H1 (cell line): ENCODE measurements around the gene WDR27. TPM values are rescaled to one million over a fixed set of nuclear protein-coding genes. Genes with fewer than 3 reads are reported as not detected.

Source experiments
- CTCF ChIA-PET: fragments of 300-600 bp; sonication (Branson Sonifier 250); formaldehyde crosslinking; loops from one replicate; lab custom pipeline; 2021; ENCODE audit not compliant: partially characterized antibody; lab: Charles Lee
- POLR2A ChIA-PET: fragments of 300-600 bp; sonication (Branson Sonifier 250); formaldehyde crosslinking; loops from one replicate; lab custom pipeline; 2021; ENCODE audit warnings: inconsistent platforms; ENCODE audit not compliant: partially characterized antibody; lab: Charles Lee
- DNase-seq, 2 experiments: peaks; one replicate each; pipeline versions ENCODE4 v3.0.0 to v3.0.0-alpha.2; 2010 to 2022; ENCODE audit warnings: low spot score in 2 of 2, low read depth in 1 of 2, mixed read lengths in 1 of 2
- FAIRE-seq: peaks from 2 replicates; lab custom pipeline; 2011; peaks lifted over from hg19 to GRCh38; lab: Jason Lieb, UNC
- H2AFZ ChIP-seq: 2 replicates; pipeline ENCODE4 v1.8.1; 2012; ENCODE audit warnings: low read length, inconsistent platforms
- H2AK5ac ChIP-seq: 2 replicates; pipeline ENCODE4 v1.6.1; 2013; ENCODE audit warnings: low read depth, low read length
- H2BK120ac ChIP-seq: replicated peaks from 2 replicates; pipeline ENCODE3; 2013; ENCODE audit warnings: low read depth, low read length, inconsistent platforms
- H2BK12ac ChIP-seq: 2 replicates; pipeline ENCODE4 v1.6.1; 2013; ENCODE audit warnings: low read depth, low read length
- H2BK15ac ChIP-seq: 2 replicates; pipeline ENCODE4 v1.6.1; 2013; ENCODE audit warnings: low read length
- H2BK20ac ChIP-seq: 2 replicates; pipeline ENCODE4 v1.6.1; 2013; ENCODE audit warnings: low read length
- H2BK5ac ChIP-seq: 2 replicates; pipeline ENCODE4 v1.6.1; 2013; ENCODE audit warnings: low read depth, low read length
- H3K14ac ChIP-seq: 2 replicates; pipeline ENCODE4 v1.6.1; 2013; ENCODE audit warnings: inconsistent platforms; ENCODE audit not compliant: insufficient read length
- H3K18ac ChIP-seq: 2 replicates; pipeline ENCODE4 v1.6.1; 2013; ENCODE audit warnings: low read length; ENCODE audit errors: extremely low read depth
- H3K23ac ChIP-seq: 2 replicates; pipeline ENCODE4 v1.6.1; 2013; ENCODE audit warnings: inconsistent platforms; ENCODE audit not compliant: insufficient read length
- H3K23me2 ChIP-seq: 2 replicates; pipeline ENCODE4 v1.6.1; 2013; ENCODE audit warnings: low read depth, low read length
- H3K27ac ChIP-seq: 2 replicates; pipeline ENCODE4 v1.6.1; 2011; ENCODE audit warnings: low read depth, low read length, inconsistent platforms
- H3K27me3 ChIP-seq, 4 experiments: replicated peaks in 1 of 4; 1 replicate in 1 of 4; 2 replicates in 3 of 4; pipeline versions ENCODE4 v1.6.1 to v1.8.1; 2011 to 2013; ENCODE audit warnings: low read length in 3 of 4, mild to moderate bottlenecking in 3 of 4, inconsistent platforms in 2 of 4, mixed read lengths in 2 of 4, moderate library complexity in 1 of 4; ENCODE audit not compliant: control insufficient read depth in 3 of 4, insufficient read depth in 3 of 4; ENCODE audit errors: extremely low read depth in 1 of 4
- H3K36me3 ChIP-seq, 4 experiments: 2 replicates each; pipeline versions ENCODE4 v1.6.1 to v1.8.1; 2011 to 2013; ENCODE audit warnings: mild to moderate bottlenecking in 4 of 4, low read length in 3 of 4, moderate library complexity in 2 of 4, control low read depth in 1 of 4, inconsistent platforms in 1 of 4; ENCODE audit not compliant: insufficient read depth in 4 of 4, control insufficient read depth in 2 of 4
- H3K4ac ChIP-seq: replicated peaks from 2 replicates; pipeline ENCODE3; 2013; ENCODE audit warnings: low read length, low read depth, mixed read lengths, inconsistent platforms; ENCODE audit not compliant: insufficient read length
- H3K4me1 ChIP-seq, 4 experiments: replicated peaks in 1 of 4; 1 replicate in 1 of 4; 2 replicates in 3 of 4; pipeline versions ENCODE4 v1.6.1 to v1.8.1; 2011 to 2013; ENCODE audit warnings: low read length in 3 of 4, inconsistent platforms in 2 of 4, mixed read lengths in 1 of 4; ENCODE audit not compliant: insufficient read depth in 4 of 4, control insufficient read depth in 3 of 4
- H3K4me2 ChIP-seq, 2 experiments: 2 replicates each; pipeline versions ENCODE4 v1.6.1 to v1.8.1; 2011 to 2013; ENCODE audit warnings: low read depth in 2 of 2, low read length in 2 of 2, control low read depth in 1 of 2, inconsistent platforms in 1 of 2, mild to moderate bottlenecking in 1 of 2; ENCODE audit not compliant: insufficient read depth in 1 of 2
- H3K4me3 ChIP-seq, 4 experiments: fragments of 200-600, 300-600 bp in 1 of 4; sonication (generic), shearing (Covaris generic), sonication (Bioruptor Twin) in 1 of 4; 2 replicates each; pipeline versions ENCODE4 v1.5.1 to v1.8.1; 2011 to 2016; ENCODE audit warnings: low read length in 4 of 4, low read depth in 3 of 4, control low read depth in 2 of 4, inconsistent platforms in 2 of 4, mild to moderate bottlenecking in 2 of 4, mixed read lengths in 1 of 4, moderate library complexity in 1 of 4; ENCODE audit not compliant: insufficient read depth in 2 of 4; ENCODE audit errors: extremely low read depth in 1 of 4
- H3K56ac ChIP-seq: replicated peaks from 2 replicates; pipeline ENCODE3; 2013; ENCODE audit warnings: low read depth, mild to moderate bottlenecking, mixed read lengths, low read length, inconsistent platforms; ENCODE audit not compliant: insufficient read length
- H3K79me1 ChIP-seq: 2 replicates; pipeline ENCODE4 v1.6.1; 2013; ENCODE audit warnings: low read depth, low read length, control low read depth
- H3K79me2 ChIP-seq, 2 experiments: 2 replicates each; pipeline versions ENCODE4 v1.6.1 to v1.8.1; 2012 to 2013; ENCODE audit warnings: low read length in 2 of 2, mild to moderate bottlenecking in 2 of 2, inconsistent platforms in 1 of 2; ENCODE audit not compliant: insufficient read depth in 2 of 2, control insufficient read depth in 1 of 2
- H3K9ac ChIP-seq, 4 experiments: replicated peaks in 1 of 4; 1 replicate in 1 of 4; 2 replicates in 3 of 4; pipeline versions ENCODE4 v1.6.1 to v1.8.1; 2011 to 2013; ENCODE audit warnings: low read depth in 3 of 4, low read length in 3 of 4, control low read depth in 2 of 4, mild to moderate bottlenecking in 2 of 4, moderate library complexity in 2 of 4, inconsistent platforms in 1 of 4; ENCODE audit errors: extremely low read depth in 1 of 4
- H3K9me3 ChIP-seq, 2 experiments: 2 replicates each; pipeline versions ENCODE4 v1.6.1 to v1.8.1; 2012 to 2013; ENCODE audit warnings: mild to moderate bottlenecking in 2 of 2, moderate library complexity in 2 of 2, control low read depth in 1 of 2, inconsistent platforms in 1 of 2, low read depth in 1 of 2, low read length in 1 of 2, mixed read lengths in 1 of 2; ENCODE audit not compliant: insufficient read depth in 2 of 2
- H4K20me1 ChIP-seq, 2 experiments: replicated peaks in 1 of 2; 2 replicates each; pipeline versions ENCODE3 to v1.8.1; 2011 to 2013; ENCODE audit warnings: inconsistent platforms in 2 of 2, low read length in 2 of 2, mild to moderate bottlenecking in 1 of 2; ENCODE audit not compliant: insufficient read depth in 2 of 2, control insufficient read depth in 1 of 2
- H4K5ac ChIP-seq: 2 replicates; pipeline ENCODE4 v1.6.1; 2013; ENCODE audit warnings: low read length, low read depth, mixed read lengths, inconsistent platforms; ENCODE audit not compliant: insufficient read length
- H4K8ac ChIP-seq: 2 replicates; pipeline ENCODE4 v1.8.0; 2013; ENCODE audit warnings: mild to moderate bottlenecking, moderate library complexity, low read length, inconsistent platforms; ENCODE audit not compliant: insufficient read depth; ENCODE audit errors: extremely low read depth
- H4K91ac ChIP-seq: replicated peaks from 2 replicates; pipeline ENCODE3; 2013; ENCODE audit warnings: low read length, mixed read lengths, inconsistent platforms; ENCODE audit not compliant: insufficient read length
- CTBP2 ChIP-seq: IDR thresholded peaks from 2 replicates; pipeline ENCODE4 v1.7.0; 2011; ENCODE audit warnings: borderline replicate concordance, mild to moderate bottlenecking, moderate library complexity, mixed read lengths, low read length; ENCODE audit not compliant: insufficient read depth, insufficient read length
- HDAC2 ChIP-seq, 2 experiments: fragments of 300-600 bp in 1 of 2; sonication (generic) in 1 of 2; IDR thresholded peaks; 2 replicates each; pipeline ENCODE4 v1.6.1; 2011 to 2012; ENCODE audit warnings: low read depth in 2 of 2, low read length in 2 of 2, mild to moderate bottlenecking in 2 of 2, moderate library complexity in 2 of 2, borderline replicate concordance in 1 of 2, inconsistent platforms in 1 of 2
- JUN ChIP-seq: IDR thresholded peaks from 2 replicates; pipeline ENCODE4 v1.6.1; 2011; ENCODE audit warnings: low read depth, mild to moderate bottlenecking, improper control_type of control experiment, low read length
- KDM4A ChIP-seq: IDR thresholded peaks from one replicate; pipeline ENCODE4 v1.7.1; 2012; ENCODE audit warnings: low read depth, mild to moderate bottlenecking, moderate library complexity, low read length, inconsistent platforms; ENCODE audit not compliant: severe bottlenecking
- MAFK ChIP-seq: IDR thresholded peaks from 2 replicates; pipeline ENCODE4 v1.6.1; 2012; ENCODE audit warnings: low read depth, mild to moderate bottlenecking, improper control_type of control experiment, low read length
- NRF1 ChIP-seq: IDR thresholded peaks from 2 replicates; pipeline ENCODE4 v1.6.1; 2011; ENCODE audit warnings: mild to moderate bottlenecking, low read depth, low read length, improper control_type of control experiment
- POLR2A ChIP-seq, 2 experiments: IDR thresholded peaks; 1 replicate in 1 of 2; 2 replicates in 1 of 2; pipeline ENCODE4 v1.6.1; 2011; ENCODE audit warnings: low read depth in 2 of 2, low read length in 2 of 2, mild to moderate bottlenecking in 2 of 2; ENCODE audit errors: control extremely low read depth in 1 of 2
- POU5F1 ChIP-seq: IDR thresholded peaks from 2 replicates; pipeline ENCODE4 v1.6.1; 2011; ENCODE audit warnings: low read depth, mild to moderate bottlenecking, low read length, moderate library complexity
- RBBP5 ChIP-seq: IDR thresholded peaks from 2 replicates; pipeline ENCODE4 v1.7.1; 2012; ENCODE audit warnings: low read depth, mild to moderate bottlenecking, inconsistent platforms, low read length, moderate library complexity, borderline replicate concordance
- SIN3A ChIP-seq, 2 experiments: IDR thresholded peaks in 1 of 2; conservative IDR thresholded peaks in 1 of 2; 2 replicates each; pipeline ENCODE4 v1.6.1; 2011 to 2012; ENCODE audit warnings: low read length in 2 of 2, improper control_type of control experiment in 1 of 2, low read depth in 1 of 2, mild to moderate bottlenecking in 1 of 2
- SIRT6 ChIP-seq: IDR thresholded peaks from one replicate; pipeline ENCODE4 v1.7.1; 2012; ENCODE audit warnings: low read length, inconsistent platforms
- SIX5 ChIP-seq: IDR thresholded peaks from 2 replicates; pipeline ENCODE4 v1.6.1; 2011; ENCODE audit warnings: mild to moderate bottlenecking, low read depth, low read length
- TAF7 ChIP-seq: optimal IDR thresholded peaks from 2 replicates; pipeline ENCODE3; 2011; ENCODE audit warnings: low read depth, mild to moderate bottlenecking, inconsistent platforms, low read length, moderate library complexity, borderline replicate concordance
- TBP ChIP-seq: IDR thresholded peaks from 2 replicates; pipeline ENCODE4 v1.6.1; 2011; ENCODE audit warnings: low read depth, low read length, improper control_type of control experiment
- ZNF274 ChIP-seq: IDR thresholded peaks from 2 replicates; pipeline ENCODE4 v1.7.0; 2012; ENCODE audit warnings: low read length, borderline replicate concordance; ENCODE audit errors: extremely low read depth
- WGBS, 2 experiments: shearing (Covaris generic) in 1 of 2; methylation state at CpG; one replicate each; pipeline versions ENCODE4 v1.1.6 to v1.1.7; 2013 to 2015; ENCODE audit warnings: low lambda C conversion rate in 2 of 2, mixed read lengths in 2 of 2, inconsistent platforms in 1 of 2, low coverage in 1 of 2, missing lambda C conversion rate in 1 of 2; ENCODE audit not compliant: insufficient replicate concordance in 2 of 2, insufficient coverage in 1 of 2, insufficient read length in 1 of 2; ENCODE audit errors: extremely low coverage in 1 of 2, missing lambda C conversion rate in 1 of 2; 5-methylcytosine and 5-hydroxymethylcytosine counted together
- polyA plus RNA-seq, 7 experiments: library from polyadenylated mRNA; depleted of rRNA in 3 of 7; stranded (reverse) in 5 of 7; unstranded in 2 of 7; fragments of >200 nt in 5 of 7; fragments of 200-250 nt in 2 of 7; gene quantifications; 1 replicate in 5 of 7; 2 replicates in 1 of 7; 4 replicates in 1 of 7; pipeline versions ENCODE4 v1.2.1 to v1.2.3, GENCODE V29; 2011 to 2013; ENCODE audit warnings: missing spikeins in 2 of 7, mixed read lengths in 2 of 7
- total RNA-seq: library from RNA; stranded (reverse); fragmentation: NEBNext Ultra II Directional; extraction: Animal tissue kit (Norgen Biotek cat#: 25700); gene quantifications from 2 replicates; pipeline ENCODE4 v1.2.1, GENCODE V29; 2021

WDR27 gene
- total and polyA plus RNA-seq, 2 of the 8 experiments (the other 6 are each of a cell fraction or from before 2014, with no cell fraction given), result 53.6 to 68.6 TPM

GRCh38 chr6:169411722-169412121 is 290.1 kb downstream of the WDR27 start:
- no peaks in the 10 kb centered on the region for H3K23me2 ChIP-seq
- H2AK5ac ChIP-seq, result no peak overlapping the region
- no peak for DNase-seq
- no peak for FAIRE-seq
- no peaks in the 10 kb centered on the region for H3K79me1 ChIP-seq
- CTCF ChIA-PET, result interaction anchor here (0.9 to 2.3 kb wide), 3 partner anchors 10 to 35 kb away, joined by 3 to 10 read pairs (median 3); no protein-coding TSS in a partner anchor
- no peak overlapping the region for H3K4me3 ChIP-seq
- H4K5ac ChIP-seq, result no peak overlapping the region
- no peak overlapping the region for H2BK15ac ChIP-seq
- no peaks in the 10 kb centered on the region for H4K20me1 ChIP-seq
- no peaks in the 10 kb centered on the region for H3K36me3 ChIP-seq
- no peak overlapping the region for H2BK5ac ChIP-seq
- no peaks in the 10 kb centered on the region for H3K79me2 ChIP-seq
- H3K9ac ChIP-seq, result no peak overlapping the region
- H3K27ac ChIP-seq, result no peak overlapping the region
- H3K4me2 ChIP-seq, result no peak overlapping the region
- POLR2A ChIA-PET, result no interaction called here
- no peak overlapping the region for H3K18ac ChIP-seq
- no peaks in the 10 kb centered on the region for H3K27me3 ChIP-seq
- H3K4ac ChIP-seq, result no peak overlapping the region
- H4K8ac ChIP-seq, result no peak overlapping the region
- H3K4me1 ChIP-seq, result no peaks in the 10 kb centered on the region
- H2AFZ ChIP-seq, result no peak overlapping the region
- no peak overlapping the region for H2BK20ac ChIP-seq
- no peak overlapping the region for H3K14ac ChIP-seq
- H3K23ac ChIP-seq, result no peak overlapping the region
- no peak overlapping the region for H2BK12ac ChIP-seq
- no peak overlapping the region for H2BK120ac ChIP-seq
- peaks cover 40 to 43% of the 10 kb centered on the region in 2 experiments for H3K9me3 ChIP-seq
- no peak overlapping the region for H3K56ac ChIP-seq
- WGBS, 2 experiments, result 82% methylated on average over 5 of the region's 5 CpGs; no CpG with 5 or more reads in 1 of the 2 experiments
- H4K91ac ChIP-seq, result no peak overlapping the region
- TF ChIP-seq MAFK (no peak), ZNF274 (no peak), SIX5 (no peak), JUN (no peak), KDM4A (no peak), HDAC2 (IDR thresholded peaks at IDR 0.05; ENCODE audit: borderline replicate concordance in 1 of 2, low read depth in 2 of 2, low read length in 2 of 2) (no peak), POLR2A (IDR thresholded peaks at IDR 0.05; ENCODE audit: control extremely low read depth in 1 of 2, low read depth in 2 of 2, low read length in 2 of 2) (no peak), RBBP5 (no peak), SIN3A (conservative IDR thresholded peaks at IDR 0.05 in 1 of 2, IDR thresholded peaks at IDR 0.05 in 1 of 2; ENCODE audit: low read depth in 1 of 2, low read length in 2 of 2) (no peak), TBP (no peak), TAF7 (no peak), SIRT6 (no peak), CTBP2 (no peak), POU5F1 (no peak), NRF1 (no peak)
